Hepatocyte (in vitro differentiated cells): Measurements from ENCODE around the gene CHCHD5. TPM values are rescaled to one million over a fixed set of nuclear protein-coding genes. Genes with fewer than 3 reads are reported as not detected.
A peak's percentile ranks its signal among the peaks of the same experiment; 100 is the strongest.

ENCODE experiments used
- DNase-seq: peaks from one replicate; pipeline ENCODE4 v3.0.0-alpha.2; 2016; ENCODE audit warnings: low spot score
- H2AFZ ChIP-seq: fragments of 200-600 bp; sonication (generic); 2 replicates; pipeline ENCODE4 v1.6.0; 2016; ENCODE audit warnings: antibody characterized with exemption, mild to moderate bottlenecking
- H3K27ac ChIP-seq: fragments of 200-600 bp; sonication (generic); 2 replicates; pipeline ENCODE4 v1.5.1; 2016; ENCODE audit warnings: mild to moderate bottlenecking
- H3K27me3 ChIP-seq: fragments of 200-600 bp; sonication (generic); 2 replicates; pipeline ENCODE4 v1.6.1; 2016
- H3K36me3 ChIP-seq: fragments of 200-600 bp; sonication (generic); replicated peaks from 2 replicates; pipeline ENCODE4 v1.5.1; 2016; ENCODE audit warnings: low read depth; ENCODE audit not compliant: insufficient read depth
- H3K4me1 ChIP-seq: fragments of 200-600 bp; sonication (generic); 2 replicates; pipeline ENCODE4 v1.5.1; 2016; ENCODE audit warnings: mild to moderate bottlenecking, moderate library complexity; ENCODE audit not compliant: insufficient read depth
- H3K4me2 ChIP-seq: fragments of 200-600 bp; sonication (generic); 2 replicates; pipeline ENCODE4 v1.6.0; 2016
- H3K4me3 ChIP-seq: fragments of 200-600 bp; sonication (generic); 2 replicates; pipeline ENCODE4 v1.5.1; 2016; ENCODE audit warnings: mild to moderate bottlenecking
- H3K79me2 ChIP-seq: fragments of 200-600 bp; sonication (generic); 2 replicates; pipeline ENCODE4 v1.6.0; 2017; ENCODE audit warnings: mild to moderate bottlenecking
- H3K9me2 ChIP-seq: fragments of 200-600 bp; sonication (generic); replicated peaks from 2 replicates; pipeline ENCODE4 v1.6.0; 2017; ENCODE audit warnings: mild to moderate bottlenecking; ENCODE audit not compliant: insufficient read depth
- H3K9me3 ChIP-seq: fragments of 200-600 bp; sonication (generic); 2 replicates; pipeline ENCODE4 v1.5.1; 2016; ENCODE audit warnings: low read depth, mild to moderate bottlenecking
- H4K20me1 ChIP-seq: fragments of 200-600 bp; sonication (generic); 2 replicates; pipeline ENCODE4 v1.6.0; 2016; ENCODE audit warnings: mild to moderate bottlenecking; ENCODE audit not compliant: insufficient read depth, poor library complexity, severe bottlenecking
- CTCF ChIP-seq: fragments of 200-600 bp; sonication (generic); IDR thresholded peaks from 2 replicates; pipeline ENCODE4 v1.5.1; 2016; ENCODE audit warnings: antibody characterized with exemption, mild to moderate bottlenecking; ENCODE audit not compliant: poor library complexity
- EZH2 ChIP-seq: fragments of 200-600 bp; sonication (generic); IDR thresholded peaks from 2 replicates; pipeline ENCODE4 v1.6.1; 2016; ENCODE audit warnings: antibody characterized with exemption, mild to moderate bottlenecking, borderline replicate concordance
- EZH2phosphoT487 ChIP-seq: fragments of 200-600 bp; sonication (generic); IDR thresholded peaks from one replicate; pipeline ENCODE4 v1.6.1; 2018; ENCODE audit warnings: antibody characterized with exemption, mild to moderate bottlenecking, low read depth, moderate library complexity; ENCODE audit not compliant: unreplicated experiment, severe bottlenecking
- WGBS: methylation state at CpG from one replicate; pipeline ENCODE4 v1.1.6; 2016; ENCODE audit warnings: low lambda C conversion rate; ENCODE audit errors: missing lambda C conversion rate; 5-methylcytosine and 5-hydroxymethylcytosine counted together
- polyA plus RNA-seq: library from polyadenylated mRNA; unstranded; fragments of >200 nt; fragmentation: Nextera tagmentation; extraction: Ambion mirVana; gene quantifications from 2 replicates; pipeline ENCODE4 v1.2.1, GENCODE V29; 2016
- total RNA-seq: library from RNA; depleted of rRNA; stranded (reverse); fragments of >200 nt; gene quantifications from 2 replicates; pipeline ENCODE4 v1.2.3, GENCODE V29; 2014

The CHCHD5 gene
- total and polyA plus RNA-seq, 2 experiments from 2014 or later: 19.1 to 67.3 TPM

- Histone ChIP-seq H3K4me3 (no peak overlapping the region), H3K9me3 (no peaks in the 10 kb centered on the region), H3K9me2 (no peaks in the 10 kb centered on the region), H3K4me1 (peaks cover 15% of the 10 kb centered on the region), H3K4me2 (no peak overlapping the region), H3K27ac (no peak overlapping the region), H4K20me1 (no peaks in the 10 kb centered on the region), H3K27me3 (no peaks in the 10 kb centered on the region), H3K79me2 (peaks cover 18% of the 10 kb centered on the region), H2AFZ (no peak overlapping the region), H3K36me3 (no peaks in the 10 kb centered on the region)
- 69% methylated on average over 10 of the region's 10 CpGs for WGBS
- TF ChIP-seq EZH2 (no peak), EZH2phosphoT487 (no peak), CTCF (peak; percentile 53)
- peak; percentile 75 for DNase-seq
Observed at GRCh38 chr2:112582314-112582746, 2.1 kb upstream of the CHCHD5 start.

GRCh38 chr2:112583497-112584133 lies 794 bp upstream of the CHCHD5 start:
- peaks cover 18% of the 10 kb centered on the region for H3K79me2 ChIP-seq
- H4K20me1 ChIP-seq: no peaks in the 10 kb centered on the region
- WGBS: 44% methylated on average over 19 of the region's 19 CpGs
- DNase-seq: no peak
- no peak for TF ChIP-seq CTCF
- TF ChIP-seq EZH2phosphoT487: no peak
- no peak for TF ChIP-seq EZH2
- no peaks in the 10 kb centered on the region for H3K36me3 ChIP-seq
- no peaks in the 10 kb centered on the region for H3K9me3 ChIP-seq
- H3K27me3 ChIP-seq: no peaks in the 10 kb centered on the region
- peaks cover 15% of the 10 kb centered on the region for H3K4me1 ChIP-seq
- peak overlapping the region; percentile 47 for H3K4me3 ChIP-seq
- peak overlapping the region; percentile 98 for H3K27ac ChIP-seq
- peak overlapping the region; percentile 84 for H3K4me2 ChIP-seq
- H3K9me2 ChIP-seq: no peaks in the 10 kb centered on the region
- peak overlapping the region; percentile 92 for H2AFZ ChIP-seq

GRCh38 chr2:112584891-112585250 lies 462 bp downstream of the CHCHD5 start:
- H3K79me2 ChIP-seq: peaks cover 18% of the 10 kb centered on the region
- no peaks in the 10 kb centered on the region for H3K36me3 ChIP-seq
- peak overlapping the region; percentile 22 for H3K4me3 ChIP-seq
- H3K4me2 ChIP-seq: peak overlapping the region; percentile 90
- H3K27me3 ChIP-seq: no peaks in the 10 kb centered on the region
- no peaks in the 10 kb centered on the region for H4K20me1 ChIP-seq
- peak overlapping the region; percentile 98 for H3K27ac ChIP-seq
- H3K9me2 ChIP-seq: no peaks in the 10 kb centered on the region
- DNase-seq: no peak
- peak overlapping the region; percentile 74 for H2AFZ ChIP-seq
- peaks cover 15% of the 10 kb centered on the region for H3K4me1 ChIP-seq
- TF ChIP-seq EZH2phosphoT487: no peak
- H3K9me3 ChIP-seq: no peaks in the 10 kb centered on the region
- WGBS: 64% methylated on average over 3 of the region's 3 CpGs

DNA sequence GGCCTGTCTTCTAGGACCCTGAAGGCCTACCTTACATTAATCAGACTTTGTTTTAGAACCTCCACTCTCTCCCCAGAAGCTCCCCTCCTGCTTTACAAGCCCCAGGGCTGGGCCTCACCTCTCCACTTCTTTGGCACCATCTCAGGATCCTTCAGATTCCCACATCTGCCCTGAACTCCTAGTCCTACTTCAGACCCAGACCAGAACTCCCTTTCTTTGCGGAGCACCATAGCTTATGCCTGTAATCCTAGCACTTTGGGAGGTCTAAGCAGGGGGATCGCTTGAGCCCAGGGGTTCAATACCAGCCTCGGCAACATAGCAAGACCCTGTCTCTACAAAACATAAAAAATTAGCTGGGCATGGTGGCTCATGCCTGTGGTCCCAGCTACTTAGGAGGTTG lies 991 bp downstream of the CHCHD5 start:
- H3K9me3 ChIP-seq: no peaks in the 10 kb centered on the region
- H2AFZ ChIP-seq: peak overlapping the region; percentile 74
- H3K4me3 ChIP-seq: peak overlapping the region; percentile 22
- H3K36me3 ChIP-seq: no peaks in the 10 kb centered on the region
- DNase-seq: no peak
- TF ChIP-seq EZH2phosphoT487: no peak
- no peak for TF ChIP-seq EZH2
- TF ChIP-seq CTCF: no peak
- H3K27ac ChIP-seq: peak overlapping the region; percentile 98
- no peaks in the 10 kb centered on the region for H4K20me1 ChIP-seq
- H3K9me2 ChIP-seq: no peaks in the 10 kb centered on the region
- H3K4me1 ChIP-seq: peaks cover 15% of the 10 kb centered on the region
- H3K79me2 ChIP-seq: peaks cover 18% of the 10 kb centered on the region
- H3K4me2 ChIP-seq: peak overlapping the region; percentile 90
- WGBS: 96% methylated on average over 3 of the region's 3 CpGs
- no peaks in the 10 kb centered on the region for H3K27me3 ChIP-seq
